Keratinocyte (primary cell): Measurements from ENCODE around the gene CDHR1. TPM values are rescaled to one million over a fixed set of nuclear protein-coding genes. Genes with fewer than 3 reads are reported as not detected.

Experiments
- DNase-seq: peaks from one replicate; pipeline ENCODE4 v3.0.0-alpha.2; 2011; ENCODE audit warnings: low read depth, missing footprints, low spot score
- FAIRE-seq: peaks from 2 replicates; lab custom pipeline; 2011; peaks lifted over from hg19 to GRCh38; lab: Jason Lieb, UNC
- H2AFZ ChIP-seq: 2 replicates; pipeline ENCODE4 v1.6.0; 2012; ENCODE audit warnings: low read length, control low read depth, inconsistent platforms; ENCODE audit not compliant: control insufficient read depth
- H3K27ac ChIP-seq: 2 replicates; pipeline ENCODE4 v1.5.1; 2011; ENCODE audit warnings: low read length; ENCODE audit not compliant: control insufficient read depth, insufficient read depth
- H3K27me3 ChIP-seq: 3 replicates; pipeline ENCODE4 v1.6.0; 2011; ENCODE audit warnings: low read length; ENCODE audit not compliant: control insufficient read depth, insufficient read depth; ENCODE audit errors: extremely low read depth
- H3K36me3 ChIP-seq, 2 experiments: 2 replicates in 1 of 2; 3 replicates in 1 of 2; pipeline ENCODE4 v1.5.1; 2011; ENCODE audit warnings: low read length in 2 of 2, mild to moderate bottlenecking in 1 of 2; ENCODE audit not compliant: control insufficient read depth in 2 of 2, insufficient read depth in 2 of 2; ENCODE audit errors: extremely low read depth in 1 of 2
- H3K4me1 ChIP-seq: 3 replicates; pipeline ENCODE4 v1.5.1; 2011; ENCODE audit warnings: low read length; ENCODE audit not compliant: control insufficient read depth, insufficient read depth; ENCODE audit errors: extremely low read depth
- H3K4me2 ChIP-seq: 3 replicates; pipeline ENCODE4 v1.6.0; 2011; ENCODE audit warnings: low read depth, low read length; ENCODE audit not compliant: control insufficient read depth, insufficient read depth; ENCODE audit errors: extremely low read depth
- H3K4me3 ChIP-seq, 3 experiments: fragments of 200-600 bp in 1 of 3; sonication (generic) in 1 of 3; 2 replicates in 2 of 3; 3 replicates in 1 of 3; pipeline ENCODE4 v1.5.1; 2011 to 2016; ENCODE audit warnings: low read length in 3 of 3, mild to moderate bottlenecking in 3 of 3, control low read depth in 2 of 3, inconsistent platforms in 1 of 3, low read depth in 1 of 3, mixed read lengths in 1 of 3, mixed run types in 1 of 3, moderate library complexity in 1 of 3; ENCODE audit not compliant: control insufficient read depth in 2 of 3, insufficient read depth in 2 of 3; ENCODE audit errors: extremely low read depth in 1 of 3
- H3K79me2 ChIP-seq: 2 replicates; pipeline ENCODE4 v1.6.0; 2012; ENCODE audit warnings: low read length; ENCODE audit not compliant: control insufficient read depth, insufficient read depth
- H3K9ac ChIP-seq: 3 replicates; pipeline ENCODE4 v1.6.0; 2011; ENCODE audit warnings: low read length; ENCODE audit not compliant: control insufficient read depth, insufficient read depth; ENCODE audit errors: extremely low read depth
- H3K9me1 ChIP-seq: 3 replicates; pipeline ENCODE4 v1.6.0; 2011; ENCODE audit warnings: low read length; ENCODE audit not compliant: control insufficient read depth, insufficient read depth; ENCODE audit errors: extremely low read depth
- H3K9me3 ChIP-seq: 2 replicates; pipeline ENCODE4 v1.5.1; 2012; ENCODE audit warnings: low read depth, low read length; ENCODE audit not compliant: control insufficient read depth
- H4K20me1 ChIP-seq: 3 replicates; pipeline ENCODE4 v1.6.0; 2011; ENCODE audit warnings: low read length; ENCODE audit not compliant: control insufficient read depth, insufficient read depth; ENCODE audit errors: extremely low read depth
- CTCF ChIP-seq, 3 experiments: IDR thresholded peaks in 1 of 3; conservative IDR thresholded peaks in 1 of 3; optimal IDR thresholded peaks in 1 of 3; 2 replicates in 2 of 3; 3 replicates in 1 of 3; pipeline versions ENCODE3 to v1.5.1; 2011; ENCODE audit warnings: low read length in 3 of 3, mild to moderate bottlenecking in 3 of 3, moderate library complexity in 2 of 3, control low read depth in 1 of 3, inconsistent platforms in 1 of 3; ENCODE audit not compliant: insufficient read depth in 2 of 3; ENCODE audit errors: extremely low read depth in 1 of 3
- EZH2 ChIP-seq: IDR thresholded peaks from one replicate; pipeline ENCODE4 v1.6.1; 2012; ENCODE audit warnings: inconsistent platforms, mild to moderate bottlenecking, low read length, moderate library complexity
- dilution Hi-C: fragments of 300-500 bp; cut with MboI; formaldehyde crosslinking; loops from one replicate; pipeline ENCODE4 v1.7.0; 2020; ENCODE audit warnings: low sequenced_read_pairs; ENCODE audit not compliant: extremely low pct_ligation_motif_present
- polyA plus RNA-seq, 5 experiments: library from polyadenylated mRNA; depleted of rRNA in 3 of 5; stranded (reverse) in 3 of 5; stranded (forward) in 1 of 5; unstranded in 1 of 5; fragments of >200 nt; gene quantifications; 1 replicate in 1 of 5; 2 replicates in 3 of 5; 3 replicates in 1 of 5; pipeline versions ENCODE4 v1.2.1 to v1.2.3, GENCODE V29; 2011 to 2012; ENCODE audit warnings: missing spikeins in 2 of 5, low read depth in 1 of 5, low replicate concordance in 1 of 5

Gene CDHR1
- polyA plus RNA-seq, 1 donor (not counting 4 experiments of a cell fraction or from before 2014, with no cell fraction given): 5.2 TPM

DNA sequence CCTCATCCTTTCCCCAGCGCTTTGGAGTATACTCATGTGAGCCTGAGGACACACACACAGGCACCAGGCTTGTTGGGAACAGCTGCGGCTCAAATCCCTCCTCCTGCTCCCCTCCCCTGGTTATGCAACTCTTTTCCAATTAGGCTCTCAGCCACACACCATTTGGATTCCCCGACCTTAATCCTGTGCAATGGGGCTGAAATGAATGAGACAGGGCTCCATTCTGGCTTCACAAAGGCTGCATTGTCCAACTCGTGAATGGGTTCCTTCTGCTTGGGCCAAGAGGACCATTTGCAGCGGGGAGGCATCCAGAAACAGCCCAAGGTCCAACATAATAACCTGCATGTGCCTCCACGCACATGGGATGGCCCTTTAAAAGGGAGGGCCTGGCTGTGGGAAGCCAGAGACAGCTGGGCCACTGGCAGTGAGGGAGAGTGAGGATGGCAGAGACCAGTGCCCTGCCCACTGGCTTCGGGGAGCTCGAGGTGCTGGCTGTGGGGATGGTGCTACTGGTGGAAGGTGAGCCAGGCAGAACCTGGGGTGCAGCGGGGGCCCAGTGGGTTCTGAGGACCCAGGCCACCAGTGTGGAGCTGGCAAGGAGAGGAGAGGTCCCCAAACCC lies 50.4 kb downstream of the CDHR1 start, which contains the start of gene RGR:
RGR (plus strand) TSS at position 403 of the 620 bp plus-strand sequence; CDS start at position 441, 38 bp downstream.
- no peaks in the 10 kb centered on the region for H3K9me1 ChIP-seq
- FAIRE-seq: no peak
- no peaks in the 10 kb centered on the region for H3K79me2 ChIP-seq
- no peak within 1 kb of the TSS for H3K4me2 ChIP-seq
- H2AFZ ChIP-seq: no peak within 1 kb of the TSS
- TF ChIP-seq CTCF (optimal IDR thresholded peaks at IDR 0.05 in 1 of 3, IDR thresholded peaks at IDR 0.05 in 1 of 3, conservative IDR thresholded peaks at IDR 0.05 in 1 of 3; ENCODE audit: extremely low read depth in 1 of 3, insufficient read depth in 2 of 3, low read length in 3 of 3): no peak
- no peak for TF ChIP-seq EZH2
- no peaks in the 10 kb centered on the region for H3K36me3 ChIP-seq
- H3K4me3 ChIP-seq: no peak within 1 kb of the TSS
- no peaks in the 10 kb centered on the region for H3K9me3 ChIP-seq
- no peaks in the 10 kb centered on the region for H4K20me1 ChIP-seq
- DNase-seq: no peak
- no peaks in the 10 kb centered on the region for H3K27me3 ChIP-seq
- dilution Hi-C loops: no loop called here
- no peaks in the 10 kb centered on the region for H3K4me1 ChIP-seq
- no peak within 1 kb of the TSS for H3K27ac ChIP-seq
- no peak within 1 kb of the TSS for H3K9ac ChIP-seq

DNA sequence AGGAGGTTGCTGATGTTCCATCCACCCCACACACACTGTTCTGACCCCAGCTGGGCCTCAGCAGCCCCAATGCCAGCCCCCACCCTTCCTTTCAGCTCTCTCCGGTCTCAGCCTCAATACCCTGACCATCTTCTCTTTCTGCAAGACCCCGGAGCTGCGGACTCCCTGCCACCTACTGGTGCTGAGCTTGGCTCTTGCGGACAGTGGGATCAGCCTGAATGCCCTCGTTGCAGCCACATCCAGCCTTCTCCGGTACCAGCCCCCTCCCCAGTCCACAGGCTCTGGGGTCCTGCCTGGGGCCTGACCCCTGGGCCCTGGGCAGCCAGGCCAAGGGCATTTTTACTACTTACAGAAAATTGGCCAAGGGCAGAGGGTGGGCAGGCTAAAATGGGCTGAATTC lies 53.2 kb downstream of the CDHR1 start:
- Histone ChIP-seq H3K4me3 (no peak overlapping the region), H3K9ac (no peak overlapping the region), H3K4me2 (no peak overlapping the region), H3K9me1 (no peaks in the 10 kb centered on the region), H3K27ac (no peak overlapping the region), H3K36me3 (no peaks in the 10 kb centered on the region), H3K9me3 (no peaks in the 10 kb centered on the region), H3K4me1 (no peaks in the 10 kb centered on the region), H3K79me2 (no peaks in the 10 kb centered on the region), H4K20me1 (no peaks in the 10 kb centered on the region), H3K27me3 (no peaks in the 10 kb centered on the region), H2AFZ (no peak overlapping the region)
- dilution Hi-C loops: no loop called here
- DNase-seq: no peak
- no peak for TF ChIP-seq CTCF (optimal IDR thresholded peaks at IDR 0.05 in 1 of 3, IDR thresholded peaks at IDR 0.05 in 1 of 3, conservative IDR thresholded peaks at IDR 0.05 in 1 of 3; ENCODE audit: extremely low read depth in 1 of 3, insufficient read depth in 2 of 3, low read length in 3 of 3)
- no peak for TF ChIP-seq EZH2
- FAIRE-seq: no peak
